AG20443 (cell line): Measurements from ENCODE around the gene POLR1E.
"Not testable (repeated sequence)": the region's sequence is repeated elsewhere in the genome, so short reads cannot be mapped to it uniquely, and the experiment has no call there.

Experiments
- DNase-seq: peaks from one replicate; pipeline ENCODE4 v3.0.0; 2012; ENCODE audit warnings: low spot score, mixed read lengths

Gene POLR1E

GRCh38 chr9:37504605-37505004 lies 18.9 kb downstream of the POLR1E start:
- DNase-seq: no peak

- DNase-seq: no peak
Observed at GRCh38 chr9:37507566-37508134, 21.9 kb downstream of the POLR1E start.

- DNase-seq: no peak
Observed at GRCh38 chr9:37508135-37508833, 22.5 kb downstream of the POLR1E start.

GRCh38 chr9:37508834-37509206 lies 23.1 kb downstream of the POLR1E start:
- no peak for DNase-seq

- DNase-seq: no peak
Observed at GRCh38 chr9:37509536-37509935, 23.8 kb downstream of the POLR1E start.

- DNase-seq: not testable (repeated sequence)
Observed at GRCh38 chr9:37510053-37510452, 24.3 kb downstream of the POLR1E start.

- DNase-seq: no peak
Observed at GRCh38 chr9:37511016-37512010, 25.6 kb downstream of the POLR1E start.

GRCh38 chr9:37512437-37512836 lies 26.7 kb downstream of the POLR1E start:
- no peak for DNase-seq

GRCh38 chr9:37514415-37514814 lies 28.7 kb downstream of the POLR1E start:
- DNase-seq: not testable (repeated sequence)

- no peak for DNase-seq
Observed at GRCh38 chr9:37514999-37515398, 29.3 kb downstream of the POLR1E start.

- DNase-seq: no peak
Observed at GRCh38 chr9:37515620-37516258, 30.0 kb downstream of the POLR1E start.

- DNase-seq: no peak
Observed at GRCh38 chr9:37517923-37518322, 32.2 kb downstream of the POLR1E start.

- DNase-seq: no peak
Observed at GRCh38 chr9:37520641-37521040, 34.9 kb downstream of the POLR1E start.

- no peak for DNase-seq
Observed at GRCh38 chr9:37521111-37521510, 35.4 kb downstream of the POLR1E start.

- DNase-seq: no peak
Observed at GRCh38 chr9:37522971-37523370, 37.2 kb downstream of the POLR1E start.

GRCh38 chr9:37523916-37524315 lies 38.2 kb downstream of the POLR1E start:
- DNase-seq: no peak

GRCh38 chr9:37528652-37529471 lies 43.1 kb downstream of the POLR1E start:
- DNase-seq: no peak

- DNase-seq: no peak
Observed at GRCh38 chr9:37531699-37532098, 46.0 kb downstream of the POLR1E start.

GRCh38 chr9:37534412-37534811 lies 48.7 kb downstream of the POLR1E start:
- DNase-seq: no peak

GRCh38 chr9:37534901-37535300 lies 49.2 kb downstream of the POLR1E start:
- no peak for DNase-seq

- DNase-seq: no peak
Observed at GRCh38 chr9:37538099-37538498, 52.4 kb downstream of the POLR1E start.
